ENCODE results near the gene SIGLEC11.

GRCh38 chr19:49972841-49973240, 11.9 kb upstream of the SIGLEC11 start:
- no peak for TF ChIP-seq CTCF (IDR thresholded peaks at IDR 0.05)
- no peak for TF ChIP-seq POLR2A (IDR thresholded peaks at IDR 0.05)

All from thyroid gland (tissue), 4 donors.